A673 (cell line): Measurements from ENCODE around the gene BCKDK.

Experiments
- CTCF ChIP-seq: fragments of 300-800, 200-600 bp; sonication (generic); conservative IDR thresholded peaks from 2 replicates; pipeline ENCODE4 v1.5.1; 2017; ENCODE audit warnings: low read depth, mild to moderate bottlenecking, antibody characterized with exemption, low read length, moderate library complexity, mixed read lengths
- EZH2 ChIP-seq: fragments of 200-600 bp; sonication (generic); IDR thresholded peaks from 2 replicates; pipeline ENCODE4 v1.6.1; 2017; ENCODE audit warnings: borderline replicate concordance, low read depth, mild to moderate bottlenecking, mixed read lengths, antibody characterized with exemption, low read length; ENCODE audit not compliant: poor library complexity, severe bottlenecking

- TF ChIP-seq CTCF (no peak), EZH2 (no peak)
Measured at GRCh38 chr16:31112711-31113110, 4.5 kb downstream of the BCKDK start.
